Measurements from ENCODE around the gene FAM161A.

DNA sequence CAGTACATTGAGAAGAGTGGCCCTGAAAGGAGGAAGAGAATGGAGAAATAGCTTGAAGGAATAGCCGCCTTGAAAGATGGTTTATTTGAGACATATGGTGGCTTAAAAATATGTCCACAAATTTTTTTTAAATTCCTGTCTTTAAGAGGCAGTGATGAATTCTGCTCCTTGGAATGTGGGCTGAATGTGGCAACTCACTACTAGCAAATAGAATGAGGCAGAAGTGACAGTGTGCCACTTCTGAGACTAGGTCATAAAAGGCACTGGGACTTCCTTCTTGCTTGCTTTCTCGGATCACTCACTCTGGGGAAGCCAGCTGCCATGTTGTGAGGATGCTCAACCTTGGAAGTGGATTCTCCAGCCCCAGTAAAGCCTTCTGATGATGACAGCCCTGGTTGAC is 67.0 kb downstream of the FAM161A start:
- TF ChIP-seq, protein P1, sequence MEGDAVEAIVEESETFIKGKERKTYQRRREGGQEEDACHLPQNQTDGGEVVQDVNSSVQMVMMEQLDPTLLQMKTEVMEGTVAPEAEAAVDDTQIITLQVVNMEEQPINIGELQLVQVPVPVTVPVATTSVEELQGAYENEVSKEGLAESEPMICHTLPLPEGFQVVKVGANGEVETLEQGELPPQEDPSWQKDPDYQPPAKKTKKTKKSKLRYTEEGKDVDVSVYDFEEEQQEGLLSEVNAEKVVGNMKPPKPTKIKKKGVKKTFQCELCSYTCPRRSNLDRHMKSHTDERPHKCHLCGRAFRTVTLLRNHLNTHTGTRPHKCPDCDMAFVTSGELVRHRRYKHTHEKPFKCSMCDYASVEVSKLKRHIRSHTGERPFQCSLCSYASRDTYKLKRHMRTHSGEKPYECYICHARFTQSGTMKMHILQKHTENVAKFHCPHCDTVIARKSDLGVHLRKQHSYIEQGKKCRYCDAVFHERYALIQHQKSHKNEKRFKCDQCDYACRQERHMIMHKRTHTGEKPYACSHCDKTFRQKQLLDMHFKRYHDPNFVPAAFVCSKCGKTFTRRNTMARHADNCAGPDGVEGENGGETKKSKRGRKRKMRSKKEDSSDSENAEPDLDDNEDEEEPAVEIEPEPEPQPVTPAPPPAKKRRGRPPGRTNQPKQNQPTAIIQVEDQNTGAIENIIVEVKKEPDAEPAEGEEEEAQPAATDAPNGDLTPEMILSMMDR (IDR thresholded peaks at IDR 0.05), result no peak
- TF ChIP-seq POLR2AphosphoS5 (IDR thresholded peaks at IDR 0.05), result no peak
- TF ChIP-seq POLR2A (IDR thresholded peaks at IDR 0.05), result no peak
- TF ChIP-seq EP300 (IDR thresholded peaks at IDR 0.05; ENCODE audit: low read depth), result no peak
